ENCODE results near the gene SFXN3.

SFXN3 gene

DNA sequence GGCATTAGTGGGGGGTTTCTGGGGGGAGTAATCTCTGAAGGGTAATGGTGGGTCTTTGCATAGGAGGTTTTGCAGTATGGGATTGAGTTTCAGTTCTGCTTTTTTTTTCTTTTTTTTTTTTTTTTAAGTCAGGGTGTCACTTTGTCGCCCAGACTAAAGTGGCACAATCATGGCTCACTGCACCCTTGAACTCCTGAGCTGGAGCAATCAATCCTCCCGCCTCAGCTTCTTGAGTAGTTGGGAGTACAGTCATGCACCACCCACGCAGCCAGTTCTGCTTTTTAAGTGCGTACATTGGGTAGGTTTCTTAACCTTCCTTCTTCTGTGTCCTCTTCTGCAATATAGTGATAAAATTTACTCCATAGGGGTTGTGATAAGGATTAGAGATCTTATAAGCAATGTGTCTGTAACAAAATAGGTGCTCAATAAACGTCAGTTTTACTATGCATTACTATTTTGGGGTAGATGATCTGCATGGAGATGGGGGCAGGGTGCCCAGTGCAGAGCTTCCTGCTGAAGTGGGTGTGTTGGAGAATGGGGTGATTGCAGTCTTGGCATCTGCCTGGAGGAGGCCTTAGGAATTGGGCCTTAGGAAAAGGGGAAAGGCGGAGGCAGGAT lies 40.3 kb downstream of the SFXN3 start:
- Histone ChIP-seq H3K36me3 (replicated peaks; ENCODE audit: insufficient read depth, low read length) (no peaks in the 10 kb centered on the region), H3K9me2 (replicated peaks; ENCODE audit: insufficient read depth, low read length) (no peaks in the 10 kb centered on the region), H3K27ac (ENCODE audit: low read length) (no peak overlapping the region), H3K4me1 (ENCODE audit: low read length) (peaks cover 23% of the 10 kb centered on the region), H3K4me2 (ENCODE audit: low read depth, low read length) (no peak overlapping the region), H3K79me2 (ENCODE audit: low read length) (no peaks in the 10 kb centered on the region), H3K9me3 (replicated peaks; ENCODE audit: insufficient read depth, low read length) (no peaks in the 10 kb centered on the region), H2AFZ (ENCODE audit: low read length) (no peak overlapping the region), H3K4me3 (ENCODE audit: low read length) (no peak overlapping the region), H3K9ac (ENCODE audit: low read length) (no peak overlapping the region), H4K20me1 (ENCODE audit: insufficient read depth, low read length) (no peaks in the 10 kb centered on the region), H3F3A (ENCODE audit: insufficient read depth, low read length) (peaks cover 6% of the 10 kb centered on the region; the same call in 1 of the 2 replicates), H3K27me3 (replicated peaks; ENCODE audit: insufficient read depth, low read length) (no peaks in the 10 kb centered on the region)
- DNase-seq = peak; percentile 21
- TF ChIP-seq, protein P1, sequence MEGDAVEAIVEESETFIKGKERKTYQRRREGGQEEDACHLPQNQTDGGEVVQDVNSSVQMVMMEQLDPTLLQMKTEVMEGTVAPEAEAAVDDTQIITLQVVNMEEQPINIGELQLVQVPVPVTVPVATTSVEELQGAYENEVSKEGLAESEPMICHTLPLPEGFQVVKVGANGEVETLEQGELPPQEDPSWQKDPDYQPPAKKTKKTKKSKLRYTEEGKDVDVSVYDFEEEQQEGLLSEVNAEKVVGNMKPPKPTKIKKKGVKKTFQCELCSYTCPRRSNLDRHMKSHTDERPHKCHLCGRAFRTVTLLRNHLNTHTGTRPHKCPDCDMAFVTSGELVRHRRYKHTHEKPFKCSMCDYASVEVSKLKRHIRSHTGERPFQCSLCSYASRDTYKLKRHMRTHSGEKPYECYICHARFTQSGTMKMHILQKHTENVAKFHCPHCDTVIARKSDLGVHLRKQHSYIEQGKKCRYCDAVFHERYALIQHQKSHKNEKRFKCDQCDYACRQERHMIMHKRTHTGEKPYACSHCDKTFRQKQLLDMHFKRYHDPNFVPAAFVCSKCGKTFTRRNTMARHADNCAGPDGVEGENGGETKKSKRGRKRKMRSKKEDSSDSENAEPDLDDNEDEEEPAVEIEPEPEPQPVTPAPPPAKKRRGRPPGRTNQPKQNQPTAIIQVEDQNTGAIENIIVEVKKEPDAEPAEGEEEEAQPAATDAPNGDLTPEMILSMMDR (IDR thresholded peaks at IDR 0.05; ENCODE audit: low read length) = no peak
- TF ChIP-seq EZH2 (optimal IDR thresholded peaks at IDR 0.05; ENCODE audit: low read depth, low read length) = no peak
- no peak for TF ChIP-seq EZH2phosphoT487 (IDR thresholded peaks at IDR 0.05; ENCODE audit: low read length)

DNA sequence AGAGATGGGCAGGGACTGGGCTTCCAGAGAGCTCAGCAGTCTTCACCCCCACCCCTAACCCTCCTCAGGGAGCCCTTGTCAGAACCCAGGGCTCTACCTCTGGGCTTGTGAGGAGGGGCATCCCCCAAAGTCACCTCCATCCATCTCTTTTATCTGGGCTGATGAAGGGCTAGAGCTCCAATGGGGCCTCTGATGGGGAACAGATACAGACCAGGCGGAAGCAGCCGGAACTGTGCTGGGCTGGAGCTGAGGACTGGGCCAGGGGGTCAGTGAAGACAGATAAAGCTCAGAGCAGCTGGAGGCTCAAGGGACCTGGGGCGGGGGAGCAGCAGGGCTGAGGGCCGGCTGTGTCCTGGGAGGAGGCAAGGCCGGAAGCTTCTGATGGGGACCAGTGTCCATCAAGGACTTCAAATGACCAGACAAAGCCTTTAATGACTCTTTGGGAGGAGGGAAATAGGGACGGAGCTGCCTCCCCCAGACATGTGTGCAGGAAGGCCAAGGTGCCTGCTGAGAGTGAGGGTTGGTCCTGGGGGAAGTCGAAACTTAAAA lies 40.9 kb downstream of the SFXN3 start:
- no peak for TF ChIP-seq EZH2 (optimal IDR thresholded peaks at IDR 0.05; ENCODE audit: low read depth, low read length)
- no peak for TF ChIP-seq EZH2phosphoT487 (IDR thresholded peaks at IDR 0.05; ENCODE audit: low read length)
- TF ChIP-seq, protein P1 (IDR thresholded peaks at IDR 0.05; ENCODE audit: low read length) = no peak
- Histone ChIP-seq H3K4me2 (ENCODE audit: low read depth, low read length) (no peak overlapping the region), H3K4me1 (ENCODE audit: low read length) (peaks cover 23% of the 10 kb centered on the region)

DNA sequence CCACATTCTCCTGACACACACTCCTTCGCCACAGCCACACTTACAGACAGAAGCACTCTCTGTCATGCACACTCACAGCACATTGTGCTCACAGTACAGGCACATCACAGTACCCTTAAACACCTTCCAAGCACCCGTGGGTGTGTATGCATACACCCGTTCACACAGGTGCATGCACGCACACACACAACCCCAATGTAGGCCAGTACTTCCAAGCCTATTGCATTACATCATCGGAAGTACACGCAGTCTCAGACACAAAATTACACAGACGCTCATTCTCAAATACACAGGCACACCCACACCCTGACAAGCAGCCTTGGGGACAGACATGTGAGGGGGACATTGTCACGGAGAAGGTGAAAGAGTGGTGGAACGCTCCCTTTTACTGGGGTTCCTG lies 41.9 kb downstream of the SFXN3 start:
- Histone ChIP-seq H3F3A (ENCODE audit: insufficient read depth, low read length) (no peaks in the 10 kb centered on the region), H3K79me2 (ENCODE audit: low read length) (no peaks in the 10 kb centered on the region), H3K27ac (ENCODE audit: low read length) (no peak overlapping the region), H3K9me2 (replicated peaks; ENCODE audit: insufficient read depth, low read length) (no peaks in the 10 kb centered on the region), H3K9me3 (replicated peaks; ENCODE audit: insufficient read depth, low read length) (no peaks in the 10 kb centered on the region), H3K4me1 (ENCODE audit: low read length) (peaks cover 23% of the 10 kb centered on the region), H4K20me1 (ENCODE audit: insufficient read depth, low read length) (no peaks in the 10 kb centered on the region), H3K9ac (ENCODE audit: low read length) (no peak overlapping the region), H3K27me3 (replicated peaks; ENCODE audit: insufficient read depth, low read length) (no peaks in the 10 kb centered on the region), H3K36me3 (replicated peaks; ENCODE audit: insufficient read depth, low read length) (no peaks in the 10 kb centered on the region), H3K4me3 (ENCODE audit: low read length) (no peak overlapping the region), H3K4me2 (ENCODE audit: low read depth, low read length) (no peak overlapping the region), H2AFZ (ENCODE audit: low read length) (no peak overlapping the region)
- TF ChIP-seq, protein P1 (IDR thresholded peaks at IDR 0.05; ENCODE audit: low read length) = no peak
- TF ChIP-seq EZH2phosphoT487 (IDR thresholded peaks at IDR 0.05; ENCODE audit: low read length) = no peak
- no peak for DNase-seq

More for the DNA sequence above, 40.9 kb downstream of the SFXN3 start:
- no peak for DNase-seq
- Histone ChIP-seq H3K9ac (ENCODE audit: low read length) (no peak overlapping the region), H3F3A (ENCODE audit: insufficient read depth, low read length) (peaks cover 6% of the 10 kb centered on the region; the same call in 1 of the 2 replicates), H3K9me2 (replicated peaks; ENCODE audit: insufficient read depth, low read length) (no peaks in the 10 kb centered on the region), H3K4me3 (ENCODE audit: low read length) (no peak overlapping the region), H3K27me3 (replicated peaks; ENCODE audit: insufficient read depth, low read length) (no peaks in the 10 kb centered on the region), H2AFZ (ENCODE audit: low read length) (no peak overlapping the region), H3K36me3 (replicated peaks; ENCODE audit: insufficient read depth, low read length) (no peaks in the 10 kb centered on the region), H3K9me3 (replicated peaks; ENCODE audit: insufficient read depth, low read length) (no peaks in the 10 kb centered on the region), H4K20me1 (ENCODE audit: insufficient read depth, low read length) (no peaks in the 10 kb centered on the region), H3K27ac (ENCODE audit: low read length) (no peak overlapping the region), H3K79me2 (ENCODE audit: low read length) (no peaks in the 10 kb centered on the region)
